Natural killer cell (primary cell): ENCODE results near the gene SLC25A41. TPM values are rescaled to one million over a fixed set of nuclear protein-coding genes. Genes with fewer than 3 reads are reported as not detected.

Experiments
- ATAC-seq, 3 donors: fragments of 150-1000 bp in 2 of 3; fragments of 200-7000 bp in 1 of 3; cut with Tn5 transposase; 1 replicate in 1 of 3; 2 replicates in 2 of 3; pipeline ENCODE4 v1.10.0; 2021; ENCODE audit warnings: mild to moderate bottlenecking in 2 of 3, moderate library complexity in 2 of 3
- DNase-seq, 2 donors: peaks; one replicate each; pipeline versions ENCODE4 v3.0.0 to v3.0.0-alpha.2; 2013 to 2021; ENCODE audit warnings: mixed read lengths in 1 of 2
- H3K27ac ChIP-seq: one replicate; pipeline ENCODE4 v1.5.1; 2013; ENCODE audit warnings: mild to moderate bottlenecking, low read length
- H3K27me3 ChIP-seq: one replicate; pipeline ENCODE4 v1.6.1; 2013; ENCODE audit warnings: low read length; ENCODE audit not compliant: control insufficient read depth, insufficient read depth
- H3K36me3 ChIP-seq: one replicate; pipeline ENCODE4 v1.6.1; 2013; ENCODE audit warnings: low read length; ENCODE audit not compliant: control insufficient read depth, insufficient read depth
- H3K4me1 ChIP-seq: one replicate; pipeline ENCODE4 v1.6.1; 2013; ENCODE audit warnings: low read length; ENCODE audit not compliant: control insufficient read depth, insufficient read depth
- H3K4me3 ChIP-seq: one replicate; pipeline ENCODE4 v1.5.1; 2013; ENCODE audit warnings: low read length
- H3K9me3 ChIP-seq: one replicate; pipeline ENCODE4 v1.6.1; 2013; ENCODE audit warnings: low read length; ENCODE audit not compliant: control insufficient read depth, insufficient read depth
- H3K27ac Mint-ChIP-seq, 2 donors: one replicate each; pipeline ENCODE4 v1.8.0; 2022; ENCODE audit warnings: mild to moderate bottlenecking in 2 of 2, mixed read lengths in 2 of 2, moderate library complexity in 1 of 2
- H3K27me3 Mint-ChIP-seq, 2 donors: one replicate each; pipeline ENCODE4 v1.8.0; 2022; ENCODE audit warnings: low read depth in 2 of 2, mixed read lengths in 2 of 2
- H3K36me3 Mint-ChIP-seq: one replicate; pipeline ENCODE4 v1.8.0; 2022; ENCODE audit warnings: mixed read lengths
- H3K4me1 Mint-ChIP-seq, 2 donors: one replicate each; pipeline ENCODE4 v1.8.0; 2022; ENCODE audit warnings: mixed read lengths in 2 of 2
- H3K4me3 Mint-ChIP-seq: one replicate; pipeline ENCODE4 v1.8.0; 2022; ENCODE audit warnings: mild to moderate bottlenecking, moderate library complexity, mixed read lengths
- H3K9me3 Mint-ChIP-seq, 2 donors: one replicate each; pipeline ENCODE4 v1.8.0; 2022; ENCODE audit warnings: mixed read lengths in 2 of 2
- CTCF ChIP-seq: fragments of 200-600 bp; IDR thresholded peaks from one replicate; pipeline ENCODE4 v1.8.0; 2022; ENCODE audit warnings: antibody characterized with exemption
- WGBS: methylation state at CpG from one replicate; pipeline ENCODE4 v1.1.7; 2013; ENCODE audit warnings: missing lambda C conversion rate; ENCODE audit not compliant: insufficient coverage; 5-methylcytosine and 5-hydroxymethylcytosine counted together
- intact Hi-C: fragments of 100-400 bp; cut with micrococcal nuclease; formaldehyde crosslinking; loops from one replicate; pipeline ENCODE4 v1.14.2; 2022
- total RNA-seq, 4 donors: library from RNA; stranded (reverse); fragments of 120-200 nt in 1 of 4; gene quantifications; one replicate each; pipeline versions ENCODE4 v1.2.3 to v1.2.4, GENCODE V29; 2013 to 2022

The SLC25A41 gene
- total RNA-seq, 3 donors from 2014 or later (not counting 1 experiment from before 2014, with no cell fraction given) = not detected

- intact Hi-C loops = no loop called here
- Mint-ChIP-seq H3K4me3 (no peak overlapping the region), H3K36me3 (no peaks in the 10 kb centered on the region), H3K9me3 (no peaks in the 10 kb centered on the region), H3K27ac (peak overlapping the region; percentile 95 to 99), H3K4me1 (peaks cover 38 to 42% of the 10 kb centered on the region in 2 donors), H3K27me3 (no peaks in the 10 kb centered on the region)
- Histone ChIP-seq H3K4me3 (no peak overlapping the region), H3K9me3 (no peaks in the 10 kb centered on the region), H3K4me1 (peaks cover 41% of the 10 kb centered on the region), H3K36me3 (peaks cover 39% of the 10 kb centered on the region), H3K27me3 (no peaks in the 10 kb centered on the region), H3K27ac (no peak overlapping the region)
- DNase-seq (no peak), ATAC-seq (no peak)
- whole genome bisulfite sequencing = 95% methylated on average over 13 of the region's 13 CpGs
- TF ChIP-seq CTCF = no peak
These were observed 45.3 kb upstream of the SLC25A41 start for GRCh38 chr19:6478815-6479214.

- no peak overlapping the region for H3K4me3 Mint-ChIP-seq
- H3K9me3 ChIP-seq = no peaks in the 10 kb centered on the region
- no peaks in the 10 kb centered on the region for H3K27me3 ChIP-seq
- 98% methylated on average over 29 of the region's 29 CpGs for WGBS
- no peak for DNase-seq
- peaks cover 25% of the 10 kb centered on the region for H3K4me1 ChIP-seq
- H3K36me3 Mint-ChIP-seq = no peaks in the 10 kb centered on the region
- intact Hi-C loops = no loop called here
- H3K36me3 ChIP-seq = peaks cover 39% of the 10 kb centered on the region
- no peak overlapping the region for H3K4me3 ChIP-seq
- H3K4me1 Mint-ChIP-seq = peaks cover 23 to 24% of the 10 kb centered on the region in 2 donors
- H3K27ac Mint-ChIP-seq = no peak overlapping the region
- H3K27ac ChIP-seq = no peak overlapping the region
- no peaks in the 10 kb centered on the region for H3K9me3 Mint-ChIP-seq
- ATAC-seq = no peak
- TF ChIP-seq CTCF = no peak
- H3K27me3 Mint-ChIP-seq = no peaks in the 10 kb centered on the region
These were observed 43.4 kb upstream of the SLC25A41 start for GRCh38 chr19:6476896-6477431.

GRCh38 chr19:6476155-6476895 is 42.8 kb upstream of the SLC25A41 start:
- Histone ChIP-seq H3K27me3 (no peaks in the 10 kb centered on the region), H3K27ac (no peak overlapping the region), H3K4me1 (peaks cover 21% of the 10 kb centered on the region), H3K36me3 (peaks cover 43% of the 10 kb centered on the region), H3K4me3 (no peak overlapping the region), H3K9me3 (no peaks in the 10 kb centered on the region)
- H3K9me3 Mint-ChIP-seq = no peaks in the 10 kb centered on the region
- DNase-seq (peak; percentile 74 to 79), ATAC-seq (peak; percentile 92 to 97 (median 93))
- no peaks in the 10 kb centered on the region for H3K36me3 Mint-ChIP-seq
- H3K4me1 Mint-ChIP-seq = peaks cover 17 to 18% of the 10 kb centered on the region in 2 donors
- no peaks in the 10 kb centered on the region for H3K27me3 Mint-ChIP-seq
- TF ChIP-seq CTCF = no peak
- peak overlapping the region; percentile 24 to 41 for H3K27ac Mint-ChIP-seq
- WGBS = 91% methylated on average over 33 of the region's 33 CpGs
- H3K4me3 Mint-ChIP-seq = no peak overlapping the region
- intact Hi-C loops = no loop called here
